Esophagus squamous epithelium (tissue), 5 donors: ENCODE data around the gene RNU11. TPM values are rescaled to one million over a fixed set of nuclear protein-coding genes. Genes with fewer than 3 reads are reported as not detected.
"Not testable (repeated sequence)": the region's sequence is repeated elsewhere in the genome, so short reads cannot be mapped to it uniquely, and the experiment has no call there.

Source experiments
- DNase-seq: peaks from one replicate; lab custom pipeline; 2025; lab: John Stamatoyannopoulos, UW
- H3K27ac ChIP-seq, 4 donors: fragments of 200-600 bp; sonication (generic); one replicate each; pipeline ENCODE4 v1.5.1; 2016 to 2019; ENCODE audit warnings: mild to moderate bottlenecking in 1 of 4
- H3K27me3 ChIP-seq, 4 donors: fragments of 200-600 bp; sonication (generic); 1 replicate in 3 of 4; 2 replicates in 1 of 4; pipeline versions ENCODE4 v1.5.1 to v1.6.0; 2017 to 2021; ENCODE audit warnings: antibody characterized with exemption in 1 of 4
- H3K36me3 ChIP-seq, 3 donors: fragments of 200-600 bp; sonication (generic); one replicate each; pipeline ENCODE4 v1.5.1; 2016 to 2019
- H3K4me1 ChIP-seq, 3 donors: fragments of 200-600 bp; sonication (generic); one replicate each; pipeline ENCODE4 v1.5.1; 2017 to 2019
- H3K4me3 ChIP-seq, 4 donors: fragments of 200-600 bp; sonication (generic); 1 replicate in 3 of 4; 2 replicates in 1 of 4; pipeline ENCODE4 v1.5.1; 2016 to 2019; ENCODE audit warnings: mild to moderate bottlenecking in 2 of 4, moderate library complexity in 1 of 4
- H3K9me3 ChIP-seq, 3 donors: fragments of 200-600 bp; sonication (generic); one replicate each; pipeline ENCODE4 v1.5.1; 2016 to 2019
- POLR2A ChIP-seq, 4 donors: fragments of 450-650 bp; IDR thresholded peaks; one replicate each; pipeline ENCODE4 v1.6.1; 2017; ENCODE audit warnings: antibody characterized with exemption in 4 of 4, mild to moderate bottlenecking in 4 of 4, moderate library complexity in 3 of 4
- WGBS, 2 donors: methylation state at CpG; one replicate each; pipeline ENCODE4 v1.1.5; 2018; 5-methylcytosine and 5-hydroxymethylcytosine counted together
- intact Hi-C: fragments of 100-400 bp; cut with DNase I; formaldehyde crosslinking; loops from one replicate; pipeline ENCODE4 v1.15.0; 2022
- total RNA-seq, 4 donors: library from RNA; depleted of rRNA; stranded (reverse); fragments of >200 nt; gene quantifications; one replicate each; pipeline ENCODE4 v1.1.0, GENCODE V29; 2016
- TF ChIP-seq, protein P1 (sequence below), 6 experiments: fragments of 450-650 bp in 4 of 6; fragments of 200-600 bp in 2 of 6; sonication (generic) in 2 of 6; IDR thresholded peaks; one replicate each; pipeline ENCODE4 v1.5.1; 2016 to 2019; ENCODE audit warnings: antibody characterized with exemption in 6 of 6, mild to moderate bottlenecking in 4 of 6, moderate library complexity in 4 of 6
- donor health status: DM: yes; HTN: yes; CAD: no.

Gene RNU11
- total RNA-seq, 4 donors from 2014 or later: not detected

DNA sequence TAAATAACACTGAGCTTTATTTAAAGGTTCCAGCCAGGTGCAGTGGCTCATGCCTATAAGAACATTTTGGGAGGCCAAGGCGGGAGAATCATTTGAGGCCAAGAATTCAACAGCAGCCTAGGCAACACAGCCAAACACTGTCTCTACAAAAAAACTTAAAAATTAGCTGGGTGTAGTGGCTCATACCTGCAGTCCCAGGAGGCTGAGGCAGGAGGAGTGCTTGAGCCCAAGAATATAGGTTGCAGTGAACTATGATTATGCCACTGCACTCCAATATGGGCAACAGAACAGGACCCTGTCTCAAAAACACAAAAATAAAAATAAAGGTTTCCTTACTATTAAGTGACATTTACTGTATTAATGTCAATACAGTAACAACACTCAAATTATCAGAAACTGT is 7.6 kb upstream of the RNU11 start:
- Histone ChIP-seq H3K9me3 (no peaks in the 10 kb centered on the region), H3K4me1 (peaks cover 13 to 39% (median 20%) of the 10 kb centered on the region in 3 donors), H3K4me3 (no peak overlapping the region), H3K27me3 (no peaks in the 10 kb centered on the region), H3K36me3 (no peaks in the 10 kb centered on the region), H3K27ac (no peak overlapping the region)
- no peak for TF ChIP-seq POLR2A (IDR thresholded peaks at IDR 0.05)
- TF ChIP-seq, protein P1, sequence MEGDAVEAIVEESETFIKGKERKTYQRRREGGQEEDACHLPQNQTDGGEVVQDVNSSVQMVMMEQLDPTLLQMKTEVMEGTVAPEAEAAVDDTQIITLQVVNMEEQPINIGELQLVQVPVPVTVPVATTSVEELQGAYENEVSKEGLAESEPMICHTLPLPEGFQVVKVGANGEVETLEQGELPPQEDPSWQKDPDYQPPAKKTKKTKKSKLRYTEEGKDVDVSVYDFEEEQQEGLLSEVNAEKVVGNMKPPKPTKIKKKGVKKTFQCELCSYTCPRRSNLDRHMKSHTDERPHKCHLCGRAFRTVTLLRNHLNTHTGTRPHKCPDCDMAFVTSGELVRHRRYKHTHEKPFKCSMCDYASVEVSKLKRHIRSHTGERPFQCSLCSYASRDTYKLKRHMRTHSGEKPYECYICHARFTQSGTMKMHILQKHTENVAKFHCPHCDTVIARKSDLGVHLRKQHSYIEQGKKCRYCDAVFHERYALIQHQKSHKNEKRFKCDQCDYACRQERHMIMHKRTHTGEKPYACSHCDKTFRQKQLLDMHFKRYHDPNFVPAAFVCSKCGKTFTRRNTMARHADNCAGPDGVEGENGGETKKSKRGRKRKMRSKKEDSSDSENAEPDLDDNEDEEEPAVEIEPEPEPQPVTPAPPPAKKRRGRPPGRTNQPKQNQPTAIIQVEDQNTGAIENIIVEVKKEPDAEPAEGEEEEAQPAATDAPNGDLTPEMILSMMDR (IDR thresholded peaks at IDR 0.05): peak in 2 of 6 experiments; percentile 5 to 39
- intact Hi-C loops: no loop called here
- no peak for DNase-seq
- 90 to 100% methylated on average over 1 of the region's 1 CpG for WGBS, 2 donors

DNA sequence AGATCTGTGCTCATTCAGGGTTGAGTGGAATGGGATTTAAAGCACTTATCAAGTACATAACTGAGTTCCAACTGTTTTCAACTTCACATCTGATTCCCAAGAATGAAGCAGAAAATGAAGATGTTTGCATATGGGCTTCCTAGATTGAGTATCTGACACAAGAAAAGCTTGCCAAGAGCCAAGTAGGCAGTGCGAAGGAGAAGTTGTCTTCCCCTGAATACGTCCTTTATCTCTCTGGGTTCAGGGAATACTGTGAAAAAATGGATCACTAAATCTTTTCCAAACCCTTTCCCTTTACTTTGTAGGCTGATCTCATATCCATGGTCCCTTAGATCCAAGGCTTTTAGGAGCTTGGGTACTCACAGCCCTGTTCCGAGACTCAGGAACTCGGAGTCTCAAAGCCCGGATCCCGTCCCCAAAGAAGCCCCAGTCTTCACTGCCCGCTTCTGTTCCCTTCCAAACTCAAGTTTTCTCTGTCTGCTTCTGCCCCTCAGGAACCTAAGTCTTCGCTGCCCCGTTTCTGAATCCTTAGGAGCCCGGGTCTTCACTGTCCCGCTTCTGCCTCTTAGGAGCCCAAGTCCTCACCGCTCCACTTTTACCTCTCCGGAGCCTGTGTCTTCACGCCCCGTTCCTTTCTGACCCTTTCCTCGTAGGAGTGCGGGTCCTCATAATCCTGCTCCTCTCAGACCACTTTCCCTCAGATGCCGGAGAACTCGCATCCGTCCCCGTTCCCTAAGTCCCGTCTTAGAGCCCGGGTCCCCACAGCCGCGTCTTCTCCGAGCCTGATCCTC is 6.1 kb upstream of the RNU11 start:
- Histone ChIP-seq H3K27ac (peak overlapping the region; percentile 88 to 95 (median 92)), H3K4me1 (peaks cover 13 to 52% (median 22%) of the 10 kb centered on the region in 3 donors), H3K4me3 (peak overlapping the region; percentile 50 to 89 (median 83)), H3K36me3 (no peaks in the 10 kb centered on the region), H3K9me3 (no peaks in the 10 kb centered on the region), H3K27me3 (no peaks in the 10 kb centered on the region)
- no peak for DNase-seq
- TF ChIP-seq, protein P1 (IDR thresholded peaks at IDR 0.05): no peak
- no peak for TF ChIP-seq POLR2A (IDR thresholded peaks at IDR 0.05)
- intact Hi-C loops: no loop called here
- WGBS, 2 donors: 0 to 1% methylated on average over 24 to 25 of the region's 26 CpGs

- intact Hi-C loops: no loop called here
- no peaks in the 10 kb centered on the region for H3K36me3 ChIP-seq
- TF ChIP-seq, protein P1 (IDR thresholded peaks at IDR 0.05): peak in 5 of 6 experiments; percentile 23 to 78 (median 39)
- peak in 3 of 4 donors; percentile 97 to 98 (median 98) for TF ChIP-seq POLR2A (IDR thresholded peaks at IDR 0.05)
- H3K4me3 ChIP-seq: peak within 1 kb of the TSS; percentile 50 to 89 (median 83)
- WGBS, 2 donors: 0% methylated on average over 20 to 25 of the region's 49 CpGs
- peaks cover 19 to 60% (median 30%) of the 10 kb centered on the region in 3 donors for H3K4me1 ChIP-seq
- peak; percentile 56 for DNase-seq
- no peaks in the 10 kb centered on the region for H3K9me3 ChIP-seq
- no peaks in the 10 kb centered on the region for H3K27me3 ChIP-seq
- H3K27ac ChIP-seq: peak within 1 kb of the TSS; percentile 88 to 95 (median 92)
Observed at GRCh38 chr1:28642847-28643635, 5.4 kb upstream of the RNU11 start, which contains the start of gene TAF12. Gene TAF12, minus strand, starts transcription at chr1:28643067. Its CDS starts 20,986 bp downstream, at chr1:28622081.

DNA sequence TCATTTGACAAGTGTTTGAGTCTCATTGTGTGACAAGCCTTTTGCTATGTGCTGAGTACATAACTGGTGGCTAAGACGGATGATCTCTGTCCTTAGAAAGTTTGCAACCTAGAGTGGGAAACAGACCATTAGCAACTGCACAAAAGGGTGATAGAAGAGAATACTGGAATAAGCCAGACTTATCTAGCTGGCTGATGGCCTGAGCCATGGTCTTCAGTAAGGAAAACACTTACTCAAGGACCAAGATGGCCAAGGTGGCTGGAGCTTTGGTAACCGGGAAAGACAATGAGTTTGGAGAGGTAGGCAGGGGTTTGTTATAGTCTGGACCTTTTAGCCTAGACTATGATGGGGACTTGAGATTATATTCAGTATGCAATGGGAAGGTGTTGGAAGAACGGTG is 3.9 kb upstream of the RNU11 start:
- H3K4me3 ChIP-seq: no peak overlapping the region
- no peaks in the 10 kb centered on the region for H3K27me3 ChIP-seq
- H3K27ac ChIP-seq: peak overlapping the region; percentile 88 to 95 (median 92)
- peaks cover 19 to 75% (median 36%) of the 10 kb centered on the region in 3 donors for H3K4me1 ChIP-seq
- 63 to 90% methylated on average over 3 of the region's 3 CpGs for WGBS, 2 donors
- intact Hi-C loops: no loop called here
- DNase-seq: no peak
- no peaks in the 10 kb centered on the region for H3K36me3 ChIP-seq
- H3K9me3 ChIP-seq: no peaks in the 10 kb centered on the region
- TF ChIP-seq POLR2A (IDR thresholded peaks at IDR 0.05): no peak
- TF ChIP-seq, protein P1 (IDR thresholded peaks at IDR 0.05): no peak

DNA sequence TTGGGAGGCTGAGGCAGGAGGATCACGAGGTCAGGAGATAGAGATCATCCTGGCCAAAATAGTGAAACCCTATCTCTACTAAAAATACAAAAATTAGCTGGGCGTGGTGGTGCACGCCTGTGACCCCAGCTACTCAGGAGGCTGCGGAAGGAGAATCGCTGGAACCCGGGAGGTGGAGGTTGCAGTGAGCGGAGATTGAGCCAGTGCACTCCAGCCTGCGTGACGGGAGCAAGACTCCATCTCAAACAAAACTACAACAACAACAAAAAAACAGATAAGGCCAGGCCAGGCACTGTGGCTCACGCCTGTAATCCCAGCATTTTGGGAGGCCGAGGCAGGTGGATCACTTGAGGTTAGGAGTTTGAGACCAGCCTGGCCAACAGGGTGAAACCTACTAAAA is 3.0 kb upstream of the RNU11 start:
- H3K4me1 ChIP-seq: peaks cover 19 to 69% (median 36%) of the 10 kb centered on the region in 3 donors
- DNase-seq, H3K27ac ChIP-seq, intact Hi-C loops, H3K27me3 ChIP-seq, H3K4me3 ChIP-seq, H3K9me3 ChIP-seq, H3K36me3 ChIP-seq: not testable (repeated sequence)
- 89 to 98% methylated on average over 8 to 10 of the region's 11 CpGs for WGBS, 2 donors
